MCF 10A (cell line): ENCODE measurements around the gene GOLGA6L1. TPM values are rescaled to one million over a fixed set of nuclear protein-coding genes. Genes with fewer than 3 reads are reported as not detected.

Experiments used
- BruUV-seq: library from RNA; stranded (reverse); fragments of 400-500 nt; replicated peaks from 2 replicates; lab custom pipeline; 2021; lab: Mats Ljungman, UMichigan
- CTCF ChIA-PET: fragments of 300-600 bp; sonication (Branson Sonifier 250); formaldehyde crosslinking; extraction: SDS; loops from one replicate; lab custom pipeline; 2021; ENCODE audit warnings: antibody characterized with exemption, inconsistent platforms; lab: Yijun Ruan, JAX
- POLR2A ChIA-PET: fragments of 300-600, 350-650 bp; sonication (Branson Sonifier 250); formaldehyde crosslinking; extraction: SDS; loops from one replicate; lab custom pipeline; 2020; ENCODE audit warnings: antibody characterized with exemption, inconsistent platforms; lab: Yijun Ruan, JAX
- DNase-seq: peaks from one replicate; pipeline ENCODE4 v3.0.0-alpha.2; 2018; ENCODE audit not compliant: unreplicated experiment
- H3K27ac Mint-ChIP-seq: one replicate; pipeline ENCODE4 v1.8.0; 2022; ENCODE audit warnings: mild to moderate bottlenecking, low read depth, mixed read lengths; ENCODE audit not compliant: unreplicated experiment
- H3K27me3 Mint-ChIP-seq: one replicate; pipeline ENCODE4 v1.8.0; 2022; ENCODE audit warnings: mixed read lengths; ENCODE audit not compliant: insufficient read depth, unreplicated experiment
- H3K36me3 Mint-ChIP-seq: one replicate; pipeline ENCODE4 v1.8.0; 2022; ENCODE audit warnings: mild to moderate bottlenecking, moderate library complexity, mixed read lengths; ENCODE audit not compliant: insufficient read depth, unreplicated experiment
- H3K4me1 Mint-ChIP-seq: one replicate; pipeline ENCODE4 v1.8.0; 2022; ENCODE audit warnings: mixed read lengths; ENCODE audit not compliant: insufficient read depth, unreplicated experiment
- H3K4me3 Mint-ChIP-seq: one replicate; pipeline ENCODE4 v1.8.0; 2022; ENCODE audit warnings: mild to moderate bottlenecking, moderate library complexity, mixed read lengths; ENCODE audit not compliant: unreplicated experiment
- H3K9me3 Mint-ChIP-seq: one replicate; pipeline ENCODE4 v1.8.0; 2022; ENCODE audit warnings: mixed read lengths; ENCODE audit not compliant: unreplicated experiment
- CTCF ChIP-seq: fragments of 200-600 bp; IDR thresholded peaks from one replicate; pipeline ENCODE4 v1.8.0; 2022; ENCODE audit warnings: antibody characterized with exemption, mild to moderate bottlenecking; ENCODE audit not compliant: unreplicated experiment
- intact Hi-C: fragments of 100-400 bp; cut with micrococcal nuclease; formaldehyde crosslinking; loops from 2 replicates; pipeline ENCODE4 v1.14.1; 2022
- total RNA-seq: library from RNA; stranded (reverse); gene quantifications from 2 replicates; pipeline ENCODE4 v1.2.3, GENCODE V29; 2022

The GOLGA6L1 gene
- total RNA-seq, 1 experiment from 2014 or later, result not detected

- Mint-ChIP-seq H3K9me3 (no peaks in the 10 kb centered on the region), H3K27me3 (peaks cover 16% of the 10 kb centered on the region), H3K4me3 (no peak overlapping the region), H3K4me1 (no peaks in the 10 kb centered on the region), H3K36me3 (no peaks in the 10 kb centered on the region), H3K27ac (no peak overlapping the region)
- ChIA-PET POLR2A (no interaction called here), CTCF (no interaction called here)
- intact Hi-C loops, result no loop called here
- DNase-seq, result no peak
- no TSS peak for BruUV-seq
- no peak for TF ChIP-seq CTCF
Measured at GRCh38 chr15:23081271-23081670, 55.4 kb downstream of the GOLGA6L1 start.

DNA sequence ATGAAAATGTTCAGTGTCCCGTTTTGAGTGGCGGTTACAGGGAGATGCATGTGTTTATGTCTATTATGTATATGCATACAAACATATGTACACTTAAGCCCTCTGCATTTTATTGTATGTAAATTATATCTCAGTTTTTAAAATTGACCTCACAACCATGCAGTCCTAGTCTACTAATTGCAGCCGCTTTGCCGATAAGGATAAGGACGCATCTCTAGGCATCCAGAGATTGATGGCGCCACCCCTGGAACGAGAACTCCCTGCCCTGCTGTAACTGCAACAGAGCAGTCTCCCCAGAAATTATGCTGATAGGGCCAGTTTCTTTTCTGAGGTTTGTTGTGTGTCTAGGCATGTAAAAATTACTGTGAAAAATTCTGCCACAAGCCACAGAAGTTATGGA is 56.9 kb downstream of the GOLGA6L1 start:
- BruUV-seq, result no TSS peak
- no peak for TF ChIP-seq CTCF
- CTCF ChIA-PET, result interaction anchor here (0.7 kb wide), 1 partner anchor 387 kb away, joined by 3 read pairs; no protein-coding TSS in a partner anchor
- Mint-ChIP-seq H3K4me3 (no peak overlapping the region), H3K27ac (no peak overlapping the region), H3K9me3 (no peaks in the 10 kb centered on the region), H3K36me3 (no peaks in the 10 kb centered on the region), H3K4me1 (peaks cover 2% of the 10 kb centered on the region), H3K27me3 (peaks cover 1% of the 10 kb centered on the region)
- DNase-seq, result no peak
- intact Hi-C loops, result no loop called here
- POLR2A ChIA-PET, result no interaction called here

Other genes with a start within 250 kb of the GOLGA6L1 start
- 85.7 and 99.1 TPM in 2 replicates for gene CYFIP1, start 156.5 kb downstream of the GOLGA6L1 start, total RNA-seq
- 15.7 and 18.2 TPM in 2 replicates for gene TUBGCP5, start 97.3 kb downstream of the GOLGA6L1 start, total RNA-seq
- not detected in 2 replicates for gene GOLGA6L26, start 197.4 kb upstream of the GOLGA6L1 start, total RNA-seq
- gene GOLGA8S, start 217.9 kb upstream of the GOLGA6L1 start, total RNA-seq, result 0.16 and 0.17 TPM in 2 replicates